D721Med (cell line): ENCODE measurements around the gene POLR3G.

Experiments
- DNase-seq: peaks from one replicate; pipeline ENCODE4 v3.0.0; 2011; ENCODE audit warnings: low spot score; ENCODE audit not compliant: insufficient read length
- FAIRE-seq: peaks from 2 replicates; lab custom pipeline; 2011; peaks lifted over from hg19 to GRCh38; lab: Jason Lieb, UNC
- TF ChIP-seq, protein P1 (sequence below): IDR thresholded peaks from 2 replicates; pipeline ENCODE4 v1.5.1; 2012; ENCODE audit warnings: mild to moderate bottlenecking, control low read depth; ENCODE audit not compliant: insufficient read depth; ENCODE audit errors: missing control alignments

Gene POLR3G

DNA sequence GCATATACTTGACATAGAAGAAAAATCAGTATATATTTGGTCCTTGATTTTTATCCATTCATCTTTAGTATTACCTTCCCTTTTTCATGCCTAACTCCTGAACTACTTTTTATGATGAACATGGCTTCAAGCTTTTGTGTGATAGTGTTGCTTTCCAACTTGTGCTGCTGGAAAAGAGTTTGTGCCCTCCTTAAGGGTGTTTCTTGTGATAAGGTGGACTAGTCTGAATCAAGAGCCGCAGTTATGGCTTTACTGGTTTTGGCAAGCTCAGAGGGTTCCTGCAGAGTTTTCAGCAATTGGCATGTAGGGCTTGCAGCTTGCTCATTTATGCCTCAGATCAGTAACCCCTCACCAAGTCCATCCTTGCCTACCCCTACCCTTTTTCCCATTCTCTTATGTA, 20.5 kb downstream of the POLR3G start:
- FAIRE-seq (no peak), DNase-seq (no peak)
- TF ChIP-seq, protein P1, sequence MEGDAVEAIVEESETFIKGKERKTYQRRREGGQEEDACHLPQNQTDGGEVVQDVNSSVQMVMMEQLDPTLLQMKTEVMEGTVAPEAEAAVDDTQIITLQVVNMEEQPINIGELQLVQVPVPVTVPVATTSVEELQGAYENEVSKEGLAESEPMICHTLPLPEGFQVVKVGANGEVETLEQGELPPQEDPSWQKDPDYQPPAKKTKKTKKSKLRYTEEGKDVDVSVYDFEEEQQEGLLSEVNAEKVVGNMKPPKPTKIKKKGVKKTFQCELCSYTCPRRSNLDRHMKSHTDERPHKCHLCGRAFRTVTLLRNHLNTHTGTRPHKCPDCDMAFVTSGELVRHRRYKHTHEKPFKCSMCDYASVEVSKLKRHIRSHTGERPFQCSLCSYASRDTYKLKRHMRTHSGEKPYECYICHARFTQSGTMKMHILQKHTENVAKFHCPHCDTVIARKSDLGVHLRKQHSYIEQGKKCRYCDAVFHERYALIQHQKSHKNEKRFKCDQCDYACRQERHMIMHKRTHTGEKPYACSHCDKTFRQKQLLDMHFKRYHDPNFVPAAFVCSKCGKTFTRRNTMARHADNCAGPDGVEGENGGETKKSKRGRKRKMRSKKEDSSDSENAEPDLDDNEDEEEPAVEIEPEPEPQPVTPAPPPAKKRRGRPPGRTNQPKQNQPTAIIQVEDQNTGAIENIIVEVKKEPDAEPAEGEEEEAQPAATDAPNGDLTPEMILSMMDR: no peak

DNA sequence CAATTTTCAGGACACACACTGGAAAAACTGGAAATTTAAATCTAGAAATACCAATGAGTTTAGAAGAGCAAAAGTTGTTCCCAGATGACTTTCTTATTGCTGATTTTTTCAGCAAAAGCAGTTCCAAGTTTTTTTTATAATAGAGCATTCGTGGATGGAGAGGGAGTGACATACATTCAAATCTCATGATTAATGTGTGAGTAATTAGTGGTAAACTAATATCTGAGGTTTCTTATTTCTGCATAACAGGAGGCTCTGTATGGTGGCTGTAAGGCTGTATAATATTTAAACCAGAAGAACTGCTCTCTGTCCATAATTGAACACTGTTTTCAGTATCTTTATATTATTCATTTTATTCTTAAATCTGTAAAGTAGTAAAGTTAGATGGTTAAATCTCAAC, 28.9 kb downstream of the POLR3G start:
- TF ChIP-seq, protein P1: no peak
- DNase-seq (no peak), FAIRE-seq (no peak)

DNA sequence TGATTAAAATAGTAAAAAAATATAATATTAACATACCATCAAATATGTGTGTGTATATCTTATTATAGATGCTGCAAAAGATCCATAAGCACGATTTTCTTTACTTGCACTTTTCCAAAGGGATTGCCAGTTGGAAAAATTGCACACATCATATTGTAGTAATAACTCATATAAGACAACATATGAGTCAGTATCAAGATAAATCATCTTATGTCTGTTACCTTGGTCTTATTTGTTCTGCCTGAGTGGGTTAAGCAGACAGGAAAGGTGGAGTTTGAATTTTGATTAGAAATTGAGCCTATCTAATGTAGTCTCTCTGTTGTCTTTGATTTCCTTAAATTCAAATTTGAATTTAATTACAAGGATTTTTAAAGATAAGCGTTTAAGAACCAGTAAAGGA, 30.1 kb downstream of the POLR3G start:
- TF ChIP-seq, protein P1: no peak
- DNase-seq (no peak), FAIRE-seq (no peak)

DNA sequence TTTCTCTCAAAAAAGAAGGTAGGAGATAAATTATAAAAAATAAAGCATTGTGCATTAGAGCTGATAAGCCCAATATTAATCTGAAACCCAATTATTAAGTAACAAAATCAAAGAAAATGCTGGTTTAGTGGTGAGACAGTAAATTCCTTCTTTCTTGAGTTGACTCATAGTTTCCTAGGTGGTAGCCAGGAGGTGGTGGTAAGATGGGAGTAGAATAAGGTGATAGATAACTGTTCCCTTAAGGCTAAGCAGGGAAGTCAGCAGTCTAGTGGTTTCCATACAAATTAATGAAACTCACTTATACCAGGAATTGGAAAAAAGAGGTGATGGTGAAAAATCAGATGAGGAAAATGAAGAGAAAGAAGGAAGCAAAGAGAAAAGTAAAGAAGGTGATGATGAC, 31.6 kb downstream of the POLR3G start:
- FAIRE-seq (no peak), DNase-seq (no peak)
- TF ChIP-seq, protein P1: no peak

DNA sequence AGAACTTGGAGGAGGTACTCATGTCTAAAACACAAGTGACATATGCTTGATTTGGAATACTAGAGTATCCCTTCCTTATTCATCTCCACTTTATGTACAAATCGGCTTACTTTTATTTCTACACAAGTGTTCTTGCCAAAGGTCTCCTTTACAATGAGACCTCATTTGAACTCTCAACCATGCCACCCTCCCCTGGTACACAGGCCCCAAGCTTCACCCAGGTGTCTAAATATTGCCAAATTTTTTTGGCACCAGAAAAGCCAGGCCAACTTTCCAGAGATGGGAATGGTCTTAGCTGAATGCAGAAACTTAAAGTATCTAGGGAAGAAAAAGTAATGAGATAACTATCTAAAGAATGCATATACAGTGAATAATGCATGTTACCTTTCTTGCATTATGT, 35.8 kb downstream of the POLR3G start:
- DNase-seq (no peak), FAIRE-seq (no peak)
- TF ChIP-seq, protein P1: no peak

DNA sequence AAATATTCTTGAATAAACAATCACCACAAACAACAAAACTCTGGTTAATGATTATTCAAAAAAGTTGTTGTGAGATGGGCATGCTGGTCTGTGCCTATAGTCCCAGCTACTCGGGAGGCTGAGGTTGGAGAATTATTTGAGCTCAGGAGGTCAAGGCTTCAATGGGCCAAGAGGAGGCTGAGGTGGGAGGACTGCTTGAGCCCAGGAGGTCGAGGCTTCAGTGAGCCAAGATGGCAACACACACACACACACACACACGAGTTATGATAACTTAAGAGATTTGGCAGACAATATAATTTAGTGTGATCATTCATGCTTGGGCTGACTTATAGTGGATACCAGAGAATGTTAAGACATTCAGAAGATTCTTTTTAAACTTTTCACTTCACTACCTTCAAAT, 39.9 kb downstream of the POLR3G start:
- DNase-seq (no peak), FAIRE-seq (no peak)
- TF ChIP-seq, protein P1: no peak

DNA sequence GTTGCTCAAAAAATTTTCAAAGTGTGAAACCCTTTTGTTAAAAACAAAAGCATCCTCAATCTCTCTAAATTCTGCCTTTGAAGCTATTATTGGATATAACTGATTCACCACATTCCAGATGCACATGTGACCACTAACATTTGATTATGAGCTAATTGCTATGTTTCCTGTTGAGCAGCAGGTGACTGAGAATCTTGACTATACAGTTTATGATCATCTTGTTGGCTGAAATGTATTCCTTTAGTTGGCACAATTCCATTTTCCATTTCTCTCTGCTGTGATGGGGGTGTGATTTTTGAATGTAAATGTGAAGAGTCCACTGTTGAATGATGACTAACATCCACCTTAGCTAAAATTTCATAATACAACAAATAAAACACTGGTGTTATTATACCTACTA, 44.0 kb downstream of the POLR3G start:
- DNase-seq (no peak), FAIRE-seq (no peak)
- TF ChIP-seq, protein P1: no peak
